ENCODE measurements around the gene RPS6KB2.
A peak's percentile ranks its signal among the peaks of the same experiment; 100 is the strongest.
"Not testable (repeated sequence)": the region's sequence is repeated elsewhere in the genome, so short reads cannot be mapped to it uniquely, and the experiment has no call there.

The RPS6KB2 gene

GRCh38 chr11:67442504-67443404, 14.5 kb downstream of the RPS6KB2 start:
- peak in 1 of 2 experiments; percentile 26 for DNase-seq

GRCh38 chr11:67445515-67445914, 17.2 kb downstream of the RPS6KB2 start:
- no peak for DNase-seq

GRCh38 chr11:67448220-67448609, 19.9 kb downstream of the RPS6KB2 start:
- no peak for DNase-seq

GRCh38 chr11:67449116-67449844, 21.0 kb downstream of the RPS6KB2 start:
- no peak for DNase-seq

- no peak for DNase-seq
These were observed 22.7 kb downstream of the RPS6KB2 start for GRCh38 chr11:67450796-67451657.

GRCh38 chr11:67451658-67451976, 23.3 kb downstream of the RPS6KB2 start:
- DNase-seq = no peak

GRCh38 chr11:67452141-67452952, 24.1 kb downstream of the RPS6KB2 start, which contains the start of gene GPR152:
TSS of gene GPR152 (minus strand) at chr11:67452729. CDS start at chr11:67452724, 5 bp downstream.
- DNase-seq = no peak

GRCh38 chr11:67453816-67454732, 25.8 kb downstream of the RPS6KB2 start:
- no peak for DNase-seq

- DNase-seq = no peak
These were observed 26.8 kb downstream of the RPS6KB2 start, which contains the start of gene CABP4 for GRCh38 chr11:67455054-67455453. TSS of gene CABP4 (plus strand) at chr11:67455354. CDS start at chr11:67455424, 70 bp downstream.

- DNase-seq = no peak
These were observed 27.9 kb downstream of the RPS6KB2 start for GRCh38 chr11:67456068-67456705.

- DNase-seq = no peak
These were observed 29.2 kb downstream of the RPS6KB2 start for GRCh38 chr11:67457453-67457852.

- no peak for DNase-seq
These were observed 30.0 kb downstream of the RPS6KB2 start for GRCh38 chr11:67458266-67458665.

- no peak for DNase-seq
These were observed 34.9 kb downstream of the RPS6KB2 start for GRCh38 chr11:67463186-67463585.

- no peak for DNase-seq
These were observed 35.6 kb downstream of the RPS6KB2 start for GRCh38 chr11:67463680-67464410.

GRCh38 chr11:67464411-67465188, 36.3 kb downstream of the RPS6KB2 start:
- DNase-seq = peak; percentile 92 to 94

- peak; percentile 32 to 42 for DNase-seq
These were observed 36.9 kb downstream of the RPS6KB2 start for GRCh38 chr11:67465189-67465510.

GRCh38 chr11:67465530-67465929, 37.2 kb downstream of the RPS6KB2 start:
- not testable (repeated sequence) for DNase-seq

GRCh38 chr11:67466367-67466766, 38.1 kb downstream of the RPS6KB2 start:
- no peak for DNase-seq
